ENCODE measurements around the gene DIRAS1.

Gene DIRAS1

GRCh38 chr19:2720777-2721569, at the start of gene DIRAS1:
Gene DIRAS1, minus strand, starts transcription at chr19:2721372. Its CDS starts 3,566 bp downstream, at chr19:2717806.
- Mint-ChIP-seq H3K9me3 (peaks cover under 1% of the 10 kb centered on the region), H3K36me3 (ENCODE audit: low read depth) (no peaks in the 10 kb centered on the region), H3K27me3 (ENCODE audit: low read depth) (peaks cover 23% of the 10 kb centered on the region), H3K4me1 (ENCODE audit: low read depth) (no peaks in the 10 kb centered on the region), H3K4me3 (no peak within 1 kb of the TSS), H3K27ac (no peak within 1 kb of the TSS)

GRCh38 chr19:2770055-2771013, 49.2 kb upstream of the DIRAS1 start:
- Mint-ChIP-seq H3K36me3 (ENCODE audit: low read depth) (peaks cover 2% of the 10 kb centered on the region), H3K27me3 (ENCODE audit: low read depth) (no peaks in the 10 kb centered on the region), H3K4me3 (no peak overlapping the region), H3K4me1 (ENCODE audit: low read depth) (peaks cover 6% of the 10 kb centered on the region), H3K27ac (no peak overlapping the region), H3K9me3 (no peaks in the 10 kb centered on the region)

GRCh38 chr19:2769218-2769617, 48.0 kb upstream of the DIRAS1 start:
- H3K9me3 Mint-ChIP-seq, result no peaks in the 10 kb centered on the region
- H3K4me1 Mint-ChIP-seq (ENCODE audit: low read depth), result peaks cover 2% of the 10 kb centered on the region
- peaks cover 4% of the 10 kb centered on the region for H3K36me3 Mint-ChIP-seq (ENCODE audit: low read depth)
- no peak overlapping the region for H3K4me3 Mint-ChIP-seq
- no peak overlapping the region for H3K27ac Mint-ChIP-seq
- H3K27me3 Mint-ChIP-seq (ENCODE audit: low read depth), result no peaks in the 10 kb centered on the region

- Mint-ChIP-seq H3K4me3 (no peak overlapping the region), H3K4me1 (ENCODE audit: low read depth) (peaks cover 2% of the 10 kb centered on the region), H3K36me3 (ENCODE audit: low read depth) (peaks cover 4% of the 10 kb centered on the region), H3K27ac (no peak overlapping the region), H3K9me3 (no peaks in the 10 kb centered on the region), H3K27me3 (ENCODE audit: low read depth) (no peaks in the 10 kb centered on the region)
These were observed 47.4 kb upstream of the DIRAS1 start for GRCh38 chr19:2768365-2769132.

GRCh38 chr19:2767688-2768087, 46.5 kb upstream of the DIRAS1 start:
- H3K36me3 Mint-ChIP-seq (ENCODE audit: low read depth), result peaks cover 4% of the 10 kb centered on the region
- H3K9me3 Mint-ChIP-seq, result no peaks in the 10 kb centered on the region
- H3K4me1 Mint-ChIP-seq (ENCODE audit: low read depth), result peaks cover 2% of the 10 kb centered on the region
- H3K4me3 Mint-ChIP-seq, result no peak overlapping the region
- no peak overlapping the region for H3K27ac Mint-ChIP-seq
- no peaks in the 10 kb centered on the region for H3K27me3 Mint-ChIP-seq (ENCODE audit: low read depth)

- Mint-ChIP-seq H3K9me3 (no peaks in the 10 kb centered on the region), H3K4me1 (ENCODE audit: low read depth) (no peaks in the 10 kb centered on the region), H3K36me3 (ENCODE audit: low read depth) (peaks cover 4% of the 10 kb centered on the region), H3K4me3 (no peak overlapping the region), H3K27ac (no peak overlapping the region), H3K27me3 (ENCODE audit: low read depth) (no peaks in the 10 kb centered on the region)
These were observed 45.6 kb upstream of the DIRAS1 start for GRCh38 chr19:2766594-2767372.

- H3K27me3 Mint-ChIP-seq (ENCODE audit: low read depth), result no peaks in the 10 kb centered on the region
- no peaks in the 10 kb centered on the region for H3K9me3 Mint-ChIP-seq
- no peak overlapping the region for H3K27ac Mint-ChIP-seq
- H3K4me3 Mint-ChIP-seq, result no peak overlapping the region
- H3K36me3 Mint-ChIP-seq (ENCODE audit: low read depth), result peaks cover 4% of the 10 kb centered on the region
- H3K4me1 Mint-ChIP-seq (ENCODE audit: low read depth), result no peaks in the 10 kb centered on the region
These were observed 44.2 kb upstream of the DIRAS1 start for GRCh38 chr19:2765376-2765775.

GRCh38 chr19:2764945-2765344, 43.8 kb upstream of the DIRAS1 start:
- peaks cover 4% of the 10 kb centered on the region for H3K36me3 Mint-ChIP-seq (ENCODE audit: low read depth)
- no peaks in the 10 kb centered on the region for H3K9me3 Mint-ChIP-seq
- H3K4me3 Mint-ChIP-seq, result no peak overlapping the region
- no peak overlapping the region for H3K27ac Mint-ChIP-seq
- H3K4me1 Mint-ChIP-seq (ENCODE audit: low read depth), result no peaks in the 10 kb centered on the region
- H3K27me3 Mint-ChIP-seq (ENCODE audit: low read depth), result no peaks in the 10 kb centered on the region

- Mint-ChIP-seq H3K27ac (no peak overlapping the region), H3K4me3 (no peak overlapping the region), H3K9me3 (no peaks in the 10 kb centered on the region), H3K36me3 (ENCODE audit: low read depth) (peaks cover 9% of the 10 kb centered on the region), H3K27me3 (ENCODE audit: low read depth) (no peaks in the 10 kb centered on the region), H3K4me1 (ENCODE audit: low read depth) (no peaks in the 10 kb centered on the region)
These were observed 42.5 kb upstream of the DIRAS1 start for GRCh38 chr19:2763687-2764086.

GRCh38 chr19:2762783-2763496, 41.8 kb upstream of the DIRAS1 start:
- Mint-ChIP-seq H3K27ac (no peak overlapping the region), H3K36me3 (ENCODE audit: low read depth) (peaks cover 12% of the 10 kb centered on the region), H3K4me1 (ENCODE audit: low read depth) (no peaks in the 10 kb centered on the region), H3K9me3 (no peaks in the 10 kb centered on the region), H3K27me3 (ENCODE audit: low read depth) (no peaks in the 10 kb centered on the region), H3K4me3 (no peak overlapping the region)

GRCh38 chr19:2761876-2762782, 41.0 kb upstream of the DIRAS1 start:
- H3K4me1 Mint-ChIP-seq (ENCODE audit: low read depth), result no peaks in the 10 kb centered on the region
- H3K36me3 Mint-ChIP-seq (ENCODE audit: low read depth), result peaks cover 13% of the 10 kb centered on the region
- no peaks in the 10 kb centered on the region for H3K27me3 Mint-ChIP-seq (ENCODE audit: low read depth)
- H3K4me3 Mint-ChIP-seq, result no peak overlapping the region
- no peaks in the 10 kb centered on the region for H3K9me3 Mint-ChIP-seq
- no peak overlapping the region for H3K27ac Mint-ChIP-seq

GRCh38 chr19:2761309-2761677, 40.1 kb upstream of the DIRAS1 start:
- H3K36me3 Mint-ChIP-seq (ENCODE audit: low read depth), result peaks cover 11% of the 10 kb centered on the region

More at GRCh38 chr19:2761309-2761677, 40.1 kb upstream of the DIRAS1 start:
- no peaks in the 10 kb centered on the region for H3K27me3 Mint-ChIP-seq (ENCODE audit: low read depth)
- H3K4me1 Mint-ChIP-seq (ENCODE audit: low read depth), result no peaks in the 10 kb centered on the region
- H3K9me3 Mint-ChIP-seq, result no peaks in the 10 kb centered on the region
- H3K4me3 Mint-ChIP-seq, result no peak overlapping the region
- H3K27ac Mint-ChIP-seq, result no peak overlapping the region
